GM06990 (cell line): Measurements from ENCODE around the gene BCL7B.
"Not testable (repeated sequence)": the region's sequence is repeated elsewhere in the genome, so short reads cannot be mapped to it uniquely, and the experiment has no call there.

Experiments used
- DNase-seq: peaks from one replicate; pipeline ENCODE4 v3.0.0-alpha.2; 2011; ENCODE audit not compliant: insufficient read length; ENCODE audit errors: extremely low read depth
- H3K27me3 ChIP-seq: replicated peaks from 2 replicates; pipeline ENCODE4 v1.6.0; 2011; ENCODE audit warnings: low read length; ENCODE audit not compliant: control insufficient read depth, insufficient read depth
- H3K36me3 ChIP-seq: 2 replicates; pipeline ENCODE4 v1.5.1; 2011; ENCODE audit warnings: low read length; ENCODE audit not compliant: control insufficient read depth, insufficient read depth
- H3K4me3 ChIP-seq: replicated peaks from 2 replicates; pipeline ENCODE4 v1.5.1; 2011; ENCODE audit warnings: low read depth, mild to moderate bottlenecking, control low read depth, low read length
- CTCF ChIP-seq: IDR thresholded peaks from 2 replicates; pipeline ENCODE4 v1.5.1; 2011; ENCODE audit warnings: low read length, control low read depth, mild to moderate bottlenecking, inconsistent platforms; ENCODE audit not compliant: insufficient read depth, poor library complexity, severe bottlenecking

BCL7B gene

GRCh38 chr7:73544678-73545077, 12.8 kb downstream of the BCL7B start:
- TF ChIP-seq CTCF = no peak
- Histone ChIP-seq H3K36me3 (peaks cover 21% of the 10 kb centered on the region), H3K4me3 (no peak overlapping the region), H3K27me3 (no peaks in the 10 kb centered on the region)
- no peak for DNase-seq

GRCh38 chr7:73541722-73542121, 15.8 kb downstream of the BCL7B start:
- TF ChIP-seq CTCF = no peak
- H3K27me3 ChIP-seq = no peaks in the 10 kb centered on the region
- no peak for DNase-seq
- H3K36me3 ChIP-seq = peaks cover 33% of the 10 kb centered on the region
- H3K4me3 ChIP-seq = no peak overlapping the region

GRCh38 chr7:73539709-73540108, 17.8 kb downstream of the BCL7B start:
- Histone ChIP-seq H3K27me3 (no peaks in the 10 kb centered on the region), H3K4me3 (no peak overlapping the region), H3K36me3 (peaks cover 33% of the 10 kb centered on the region)
- no peak for TF ChIP-seq CTCF
- no peak for DNase-seq

- H3K4me3 ChIP-seq, H3K27me3 ChIP-seq, DNase-seq: not testable (repeated sequence)
- peaks cover 32% of the 10 kb centered on the region for H3K36me3 ChIP-seq
Observed at GRCh38 chr7:73538510-73538909, 19.0 kb downstream of the BCL7B start.

GRCh38 chr7:73537051-73537450, 20.4 kb downstream of the BCL7B start:
- peaks cover 27% of the 10 kb centered on the region for H3K36me3 ChIP-seq
- TF ChIP-seq CTCF = no peak
- no peak overlapping the region for H3K4me3 ChIP-seq
- no peak for DNase-seq
- H3K27me3 ChIP-seq = no peaks in the 10 kb centered on the region

GRCh38 chr7:73536479-73536878, 21.0 kb downstream of the BCL7B start:
- DNase-seq = no peak
- Histone ChIP-seq H3K27me3 (no peaks in the 10 kb centered on the region), H3K36me3 (peaks cover 22% of the 10 kb centered on the region), H3K4me3 (no peak overlapping the region)
- no peak for TF ChIP-seq CTCF

GRCh38 chr7:73535918-73536317, 21.6 kb downstream of the BCL7B start:
- not testable (repeated sequence) for DNase-seq, H3K27me3 ChIP-seq, H3K4me3 ChIP-seq
- H3K36me3 ChIP-seq = peaks cover 20% of the 10 kb centered on the region
